Liver (tissue), 3 donors: ENCODE measurements around the gene FOSL2.

ENCODE experiments used
- ATF3 ChIP-seq: IDR thresholded peaks from 2 replicates; pipeline ENCODE4 v1.6.1; 2016; ENCODE audit warnings: antibody characterized with exemption
- CTCF ChIP-seq: fragments of 150-350 bp; IDR thresholded peaks from 2 replicates; pipeline ENCODE4 v1.5.1; 2017; ENCODE audit warnings: improper control_type of control experiment, low read depth, low read length; ENCODE audit not compliant: missing input control
- EGR1 ChIP-seq, 2 donors: IDR thresholded peaks; 2 replicates each; pipeline ENCODE4 v1.6.1; 2016 to 2018; ENCODE audit warnings: antibody characterized with exemption in 2 of 2, low read depth in 2 of 2
- HNF4G ChIP-seq: IDR thresholded peaks from 2 replicates; pipeline ENCODE4 v1.6.1; 2016; ENCODE audit warnings: antibody characterized with exemption
- JUND ChIP-seq, 2 donors: IDR thresholded peaks; 2 replicates each; pipeline ENCODE4 v1.6.1; 2016; ENCODE audit warnings: antibody characterized with exemption in 2 of 2
- MAX ChIP-seq: IDR thresholded peaks from 2 replicates; pipeline ENCODE4 v1.6.1; 2016; ENCODE audit warnings: antibody characterized with exemption
- NR2F2 ChIP-seq: IDR thresholded peaks from 2 replicates; pipeline ENCODE4 v1.6.1; 2016; ENCODE audit warnings: antibody characterized with exemption
- RAD21 ChIP-seq, 2 donors: IDR thresholded peaks; 2 replicates each; pipeline ENCODE4 v1.6.1; 2016; ENCODE audit warnings: antibody characterized with exemption in 2 of 2, mild to moderate bottlenecking in 2 of 2
- REST ChIP-seq: IDR thresholded peaks from 2 replicates; pipeline ENCODE4 v1.6.1; 2016; ENCODE audit warnings: antibody characterized with exemption, mild to moderate bottlenecking
- RXRA ChIP-seq, 2 donors: IDR thresholded peaks; 2 replicates each; pipeline ENCODE4 v1.6.1; 2017 to 2018; ENCODE audit warnings: antibody characterized with exemption in 2 of 2, mild to moderate bottlenecking in 1 of 2
- SP1 ChIP-seq: IDR thresholded peaks from 2 replicates; pipeline ENCODE4 v1.6.1; 2018; ENCODE audit warnings: antibody characterized with exemption, mild to moderate bottlenecking
- TAF1 ChIP-seq: conservative IDR thresholded peaks from 2 replicates; pipeline ENCODE4 v1.6.1; 2016; ENCODE audit warnings: antibody characterized with exemption, mild to moderate bottlenecking
- YY1 ChIP-seq: IDR thresholded peaks from 2 replicates; pipeline ENCODE4 v1.6.1; 2016; ENCODE audit warnings: antibody characterized with exemption, mild to moderate bottlenecking
- ZBTB33 ChIP-seq: IDR thresholded peaks from 2 replicates; pipeline ENCODE4 v1.6.1; 2016; ENCODE audit warnings: antibody characterized with exemption
- donor health status: healthy.
- donor health status: healthy.

GRCh38 chr2:28399289-28399688, 6.6 kb downstream of the FOSL2 start:
- no peak for TF ChIP-seq CTCF
- TF ChIP-seq MAX = no peak
- no peak for TF ChIP-seq ZBTB33
- TF ChIP-seq JUND (IDR thresholded peaks at IDR 0.05) = no peak
- no peak for TF ChIP-seq HNF4G
- TF ChIP-seq RAD21 (IDR thresholded peaks at IDR 0.05) = no peak
- TF ChIP-seq EGR1 (IDR thresholded peaks at IDR 0.05; ENCODE audit: low read depth in 2 of 2) = no peak
- TF ChIP-seq REST = no peak
- TF ChIP-seq SP1 = no peak
- TF ChIP-seq YY1 = no peak
- no peak for TF ChIP-seq RXRA (IDR thresholded peaks at IDR 0.05)
- no peak for TF ChIP-seq NR2F2
- TF ChIP-seq ATF3 = no peak
- no peak for TF ChIP-seq TAF1
